ENCODE measurements around the gene FRMD5.

- TF ChIP-seq CTCF (IDR thresholded peaks at IDR 0.05) (no peak), POLR2A (IDR thresholded peaks at IDR 0.05) (no peak)
Observed at GRCh38 chr15:44092221-44092620, 102.8 kb downstream of the FRMD5 start.
